Stimulated activated CD4-positive, alpha-beta T cell treated with anti-CD3 and anti-CD28 coated beads, Interleukin-15, amount 100 ng/mL, for 1 hour (primary cell): ENCODE data around the gene MATCAP1.

Source experiments
- DNase-seq, 2 donors: peaks; one replicate each; pipeline ENCODE4 v3.0.0-alpha.2; 2020; ENCODE audit warnings: low read depth in 1 of 2, low spot score in 1 of 2

The MATCAP1 gene

DNA sequence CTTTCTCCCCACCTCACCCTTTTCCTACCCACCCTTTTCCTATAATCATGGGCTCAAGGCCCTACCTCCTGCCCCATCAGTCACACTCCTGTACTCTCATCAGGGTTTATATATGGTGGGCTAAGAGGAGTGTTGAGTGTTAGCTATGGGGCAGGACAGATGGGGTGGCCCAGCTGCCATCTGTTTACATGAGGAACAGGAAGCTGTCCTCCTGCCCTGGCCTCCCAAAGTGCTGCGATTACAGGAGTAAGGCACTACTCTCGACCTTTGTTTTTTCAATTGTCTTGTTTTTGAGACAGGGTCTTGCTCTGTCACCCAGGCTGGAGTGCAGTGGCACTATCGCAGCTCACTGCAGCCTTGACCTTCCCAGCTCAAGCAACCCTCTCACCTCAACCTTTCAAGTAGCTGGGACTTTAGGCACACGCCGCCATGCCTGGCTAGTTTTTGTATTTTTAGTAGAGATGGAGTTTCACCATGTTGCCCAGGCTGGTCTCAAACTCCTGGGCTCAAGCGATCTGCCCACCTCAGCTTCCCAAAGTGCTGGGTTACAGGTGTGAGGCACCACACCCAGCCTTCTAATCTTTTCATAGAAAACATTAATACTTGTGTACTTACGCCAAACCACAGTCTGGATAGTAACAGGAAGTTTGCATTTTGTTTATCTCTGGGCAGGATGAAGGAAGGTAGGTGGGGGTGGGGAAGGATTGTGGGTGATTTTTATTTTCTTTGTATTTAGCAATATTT is 25.7 kb downstream of the MATCAP1 start:
- DNase-seq, result no peak

DNA sequence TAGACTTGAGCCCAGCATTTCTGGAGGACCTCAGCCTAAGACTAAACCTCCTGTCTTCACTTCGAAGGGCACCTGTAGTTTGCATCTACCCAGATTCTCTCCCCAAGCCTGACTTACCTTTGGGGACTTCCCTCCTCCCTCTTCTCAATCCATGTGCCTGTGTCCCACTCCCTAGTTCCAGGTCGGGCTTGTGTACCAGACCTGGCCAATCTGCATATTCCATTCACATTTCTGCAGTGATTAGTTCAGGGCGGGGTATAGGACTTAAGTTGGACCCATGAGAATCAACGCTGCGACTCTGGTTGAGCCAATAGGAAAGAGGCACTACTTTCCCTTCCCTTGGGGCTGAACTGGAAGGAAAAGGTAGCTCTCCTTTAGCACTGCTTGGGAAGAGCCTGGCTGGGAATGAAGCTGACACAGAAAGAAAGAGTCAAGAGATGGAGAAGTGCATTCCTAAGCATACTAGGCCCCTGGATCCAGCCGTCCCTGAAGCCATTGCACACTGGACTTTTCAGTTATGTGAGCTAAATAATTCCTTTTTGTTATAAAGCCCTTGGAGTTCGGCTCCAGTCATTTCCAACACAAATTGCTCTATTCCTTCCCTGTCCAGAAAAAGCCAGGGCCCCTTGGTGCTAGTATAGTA is 26.5 kb downstream of the MATCAP1 start:
- no peak for DNase-seq

DNA sequence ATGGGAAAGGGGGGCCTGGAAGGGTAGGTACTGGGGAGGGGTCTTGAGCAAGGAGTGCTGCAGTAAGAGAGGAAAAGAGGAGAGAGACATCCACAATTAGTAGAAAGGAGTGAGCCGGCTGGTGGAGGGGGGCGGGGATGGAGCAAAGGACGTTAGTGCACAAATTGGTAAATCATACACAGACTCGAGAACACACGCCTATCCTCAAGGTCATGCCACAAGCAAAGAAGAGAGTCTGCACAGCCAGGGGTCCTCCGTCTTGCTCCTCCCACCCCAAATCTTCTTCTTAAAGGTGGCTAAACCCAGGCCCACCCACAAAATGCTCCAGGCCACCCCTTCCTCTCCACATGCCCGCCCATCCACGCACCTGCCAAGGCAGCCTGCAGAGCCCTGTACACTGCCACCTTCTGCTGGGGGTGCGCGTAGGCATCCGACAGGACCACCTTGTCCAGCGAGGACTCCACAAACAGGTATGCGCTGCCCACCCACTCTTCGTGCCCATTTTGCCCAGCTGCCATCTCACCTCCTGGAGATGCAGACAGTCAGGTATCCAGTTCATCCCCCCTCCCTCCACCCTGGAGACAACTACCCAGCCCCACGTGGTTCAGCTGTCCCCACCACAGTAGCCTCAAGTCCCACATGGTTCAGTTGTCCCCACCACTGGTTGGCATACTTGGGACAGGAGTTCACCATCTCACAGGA is 27.5 kb downstream of the MATCAP1 start:
- no peak for DNase-seq

DNA sequence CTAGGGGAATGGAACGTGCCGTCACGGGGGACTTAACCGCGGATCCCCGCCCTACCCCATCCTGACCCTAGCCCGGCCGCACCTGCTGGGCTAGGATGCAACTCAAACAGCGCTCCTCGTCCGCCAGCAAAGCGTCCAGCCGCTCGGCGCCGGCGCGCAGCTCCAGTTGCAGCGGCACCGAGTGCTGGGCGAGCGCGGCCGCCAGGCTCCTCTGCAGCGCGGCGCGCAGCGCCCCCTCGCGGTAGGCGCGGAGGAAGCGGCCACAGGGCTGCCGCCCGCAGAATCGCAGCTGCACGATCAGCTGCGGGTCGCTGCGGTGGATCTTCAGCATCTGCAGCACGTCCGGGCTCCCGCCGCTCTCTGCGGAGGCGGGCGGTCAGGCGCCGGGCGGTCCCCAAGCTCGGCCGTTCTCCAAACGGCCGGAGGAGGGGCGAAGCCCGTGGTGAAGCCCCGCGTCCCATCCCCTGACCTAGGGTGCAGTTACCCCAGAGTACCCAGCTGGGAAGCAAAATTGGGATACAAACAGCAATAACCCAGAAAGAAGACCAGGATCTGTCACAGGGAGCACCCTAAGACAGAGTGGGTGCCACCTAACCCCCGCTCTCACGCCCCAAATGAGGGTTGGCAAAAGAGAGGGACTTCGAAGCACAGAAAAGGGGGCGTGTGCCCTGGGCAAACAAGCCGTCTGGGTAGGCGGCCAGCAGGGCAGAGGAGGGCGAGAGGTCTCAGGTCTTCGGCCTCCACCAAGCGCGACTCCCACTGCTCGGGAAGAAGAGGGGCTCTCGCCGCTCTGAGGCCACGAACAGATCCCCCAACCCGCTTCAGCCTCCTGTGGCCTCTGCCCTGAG is 28.2 kb downstream of the MATCAP1 start:
- peak; percentile 67 to 75 for DNase-seq

DNA sequence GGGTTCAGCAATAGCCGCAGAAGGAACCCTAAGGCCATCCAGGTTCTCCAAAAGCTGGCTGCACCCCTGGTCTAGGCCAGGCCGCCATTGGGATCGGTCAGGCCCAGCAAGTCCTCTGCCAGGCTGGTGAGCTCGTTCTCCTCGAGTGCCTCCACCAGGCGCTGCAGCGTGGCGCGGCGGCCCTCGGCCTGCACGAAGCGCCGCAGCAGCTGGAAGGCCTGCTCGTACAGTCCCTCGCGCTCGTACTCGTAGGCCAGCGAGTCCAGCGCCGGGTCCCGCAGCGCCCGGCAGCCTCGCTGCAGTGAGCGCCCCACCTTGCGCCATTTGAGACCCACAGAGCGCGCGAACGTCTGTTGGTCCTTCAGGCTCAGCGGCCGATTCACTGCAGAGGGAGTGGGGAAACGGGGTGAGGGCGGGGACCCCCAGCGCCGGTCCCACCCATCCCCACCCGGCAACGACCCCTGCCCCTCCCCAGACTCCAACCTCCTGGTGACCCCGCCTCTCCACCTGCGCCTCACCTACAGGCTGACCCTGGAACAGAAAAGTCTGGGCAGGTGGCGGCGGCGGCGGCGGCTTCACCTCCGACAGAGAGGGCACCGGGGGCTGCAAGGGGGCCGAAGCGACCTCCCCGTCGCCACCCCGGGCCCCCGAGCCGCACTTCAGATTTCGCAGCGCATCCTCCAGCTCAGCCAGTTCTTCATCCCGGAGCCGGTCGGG is 29.0 kb downstream of the MATCAP1 start:
- DNase-seq, result no peak

DNA sequence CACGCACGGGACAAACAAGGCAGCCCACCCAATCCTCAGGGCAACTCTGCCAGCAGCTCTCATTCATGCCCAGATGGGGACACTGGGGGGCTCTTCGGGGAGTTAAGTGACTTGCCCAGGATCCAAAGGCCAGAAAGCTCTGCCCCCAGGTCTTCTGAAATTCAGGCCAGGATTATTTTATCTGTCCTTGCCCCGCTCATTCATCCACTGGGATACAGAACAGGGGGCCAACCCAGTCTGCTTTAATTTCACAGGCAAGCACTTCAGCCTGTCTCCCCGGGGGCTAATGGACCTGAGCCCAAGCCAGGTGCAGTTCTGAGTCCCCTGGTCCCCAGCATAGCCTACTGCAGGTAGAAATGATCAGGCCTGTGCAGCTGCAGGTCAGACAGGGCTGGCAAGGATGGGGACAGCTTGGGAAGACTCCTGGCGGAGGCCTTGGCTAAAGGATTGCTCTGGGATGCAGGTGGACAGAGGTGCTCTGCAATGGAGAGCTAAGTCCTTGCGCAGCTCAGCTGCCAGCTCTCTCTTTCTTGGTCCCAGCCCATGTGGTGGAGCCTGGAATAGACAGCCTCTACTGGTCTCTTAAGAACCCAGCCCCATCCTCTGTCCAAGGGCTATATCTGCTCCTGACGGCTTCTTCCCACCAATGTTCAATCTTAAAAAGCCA is 32.2 kb downstream of the MATCAP1 start:
- no peak for DNase-seq

DNA sequence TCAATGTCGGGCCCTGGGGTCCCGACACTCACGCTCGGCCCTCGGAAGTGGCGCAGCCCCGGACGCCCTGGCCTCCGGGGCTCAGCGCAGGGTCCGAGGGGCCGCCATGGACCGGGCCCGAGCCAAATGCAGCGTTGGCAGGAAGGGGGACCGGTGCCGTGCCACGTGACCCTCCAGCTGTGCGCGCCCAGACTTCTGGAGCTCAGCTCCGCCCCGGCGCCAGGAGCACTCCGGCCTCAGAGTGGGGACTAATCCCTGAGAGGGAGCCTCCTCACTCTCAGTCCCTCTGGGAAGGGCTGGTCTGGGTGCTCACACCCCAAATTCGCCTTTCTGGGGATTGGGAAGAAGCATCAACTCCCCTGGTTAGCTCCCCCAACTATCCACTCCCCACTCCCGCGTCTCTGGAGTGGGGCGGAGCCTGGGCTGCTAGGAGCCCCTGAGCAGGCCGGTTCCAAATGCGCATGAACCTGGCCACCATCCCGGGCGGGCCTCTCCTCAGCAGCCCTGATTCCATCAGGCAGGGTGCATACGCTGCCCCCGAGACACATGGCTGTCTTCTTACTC is 32.8 kb downstream of the MATCAP1 start, which contains the start of gene B3GNT9:
Gene B3GNT9, minus strand, starts transcription at position 166 of the 564 bp plus-strand sequence. CDS start 513 bp downstream, outside the sequence.
- no peak for DNase-seq

DNA sequence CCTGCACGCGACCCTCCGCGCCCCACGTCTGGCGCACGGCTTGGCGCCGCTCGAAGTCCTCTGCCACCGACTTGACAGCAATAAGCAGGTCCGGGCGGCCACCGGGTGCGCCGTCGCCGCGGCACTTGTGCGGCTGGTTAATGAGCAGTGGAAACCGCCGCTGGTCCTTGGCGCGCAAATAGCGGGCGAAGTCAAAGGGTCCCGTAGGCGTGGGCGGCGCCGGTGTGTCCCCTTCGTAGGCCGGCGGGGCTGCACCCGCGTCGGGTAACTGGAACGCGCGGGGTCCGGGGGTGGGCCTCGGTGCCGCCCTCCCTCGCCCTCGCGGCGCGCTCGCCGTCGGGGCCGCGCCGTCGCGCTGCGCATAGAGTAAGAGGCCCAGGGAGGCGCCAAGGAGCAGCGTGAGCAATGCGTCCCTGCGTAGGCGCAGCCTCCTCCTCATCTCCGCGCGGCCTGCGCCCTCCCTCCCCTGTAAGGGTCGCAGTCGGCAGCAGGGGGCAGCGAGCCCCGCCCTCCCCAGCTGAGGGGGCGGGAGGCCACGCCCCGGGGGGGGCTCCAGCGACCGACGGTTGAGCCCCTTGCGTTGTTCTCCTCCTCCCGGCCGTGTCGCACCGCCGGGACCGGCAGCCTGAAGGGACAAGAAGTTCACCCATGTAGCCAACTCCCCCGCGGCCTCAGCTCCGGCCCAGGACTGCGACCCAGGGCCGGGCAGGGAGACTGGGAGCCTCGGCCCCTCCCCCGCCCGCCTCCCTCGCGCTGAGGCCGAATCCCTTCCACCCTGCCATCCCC is 33.5 kb downstream of the MATCAP1 start:
- DNase-seq, result peak in 1 of 2 donors; percentile 28

DNA sequence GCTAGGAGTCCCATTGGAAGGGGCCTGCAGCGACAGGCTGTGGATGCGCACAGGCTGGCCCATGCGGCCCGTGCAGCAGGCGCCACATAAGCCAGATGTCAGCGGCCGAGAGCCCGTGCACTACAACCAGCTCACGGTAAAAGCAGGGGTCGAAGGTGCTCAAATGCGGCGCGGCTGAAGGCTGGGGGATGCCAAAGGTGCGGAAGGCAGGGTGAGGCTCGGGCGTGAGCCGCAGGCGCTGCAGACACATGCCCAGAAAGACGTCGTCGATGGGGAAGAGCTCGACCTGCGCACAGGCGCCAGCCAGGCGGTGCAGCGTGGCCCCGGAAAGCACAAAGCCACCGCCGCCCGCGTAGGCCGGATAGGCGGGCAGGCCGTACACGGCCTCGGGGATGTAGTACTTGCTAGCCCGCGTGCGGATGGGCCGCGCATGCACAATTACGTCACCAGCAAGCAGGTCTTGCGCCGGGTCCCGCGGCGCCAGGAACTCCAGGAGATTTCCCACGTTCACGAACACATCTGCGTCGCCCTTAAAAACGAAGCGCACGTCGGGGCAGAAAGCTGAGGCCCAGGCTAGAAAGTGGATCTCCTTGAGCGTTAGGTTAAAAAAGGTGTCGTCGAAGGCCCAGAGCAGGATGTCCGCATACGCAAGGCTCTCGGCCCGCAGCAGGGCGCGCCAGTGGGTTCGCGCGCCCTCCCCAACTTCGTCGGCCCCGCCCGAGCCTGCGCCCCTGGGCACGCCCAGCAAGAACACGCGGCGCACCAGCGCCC is 34.3 kb downstream of the MATCAP1 start:
- no peak for DNase-seq

DNA sequence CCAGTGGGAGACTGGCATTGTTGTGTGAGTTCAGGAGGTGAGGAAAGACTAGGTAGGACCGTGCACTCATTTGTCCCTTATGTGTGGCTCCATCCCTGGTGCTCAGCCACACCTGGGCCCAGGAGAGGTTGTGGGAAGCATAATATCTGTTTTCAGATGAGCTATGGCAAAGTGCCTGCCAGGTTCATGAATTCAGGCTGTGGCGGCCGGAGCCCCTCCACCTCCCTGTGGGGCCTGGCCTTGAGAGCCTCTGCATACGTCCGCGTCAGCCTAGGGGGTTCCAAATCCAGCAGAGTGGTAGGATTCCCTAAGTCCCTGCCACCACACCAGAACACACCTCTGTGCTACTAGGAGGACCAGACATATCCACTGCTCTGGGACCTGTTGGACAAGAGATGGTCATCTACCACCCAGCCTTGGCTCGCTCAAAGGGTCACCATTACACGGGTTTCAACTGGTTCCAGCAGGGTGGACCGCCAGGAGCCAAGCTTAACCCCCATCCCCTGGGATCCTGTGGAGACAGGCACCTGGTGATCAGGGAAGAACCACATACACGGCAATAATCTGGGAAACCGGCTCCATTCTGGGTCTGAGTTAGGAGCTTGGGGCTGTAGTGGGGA is 35.0 kb downstream of the MATCAP1 start:
- DNase-seq, result no peak

DNA sequence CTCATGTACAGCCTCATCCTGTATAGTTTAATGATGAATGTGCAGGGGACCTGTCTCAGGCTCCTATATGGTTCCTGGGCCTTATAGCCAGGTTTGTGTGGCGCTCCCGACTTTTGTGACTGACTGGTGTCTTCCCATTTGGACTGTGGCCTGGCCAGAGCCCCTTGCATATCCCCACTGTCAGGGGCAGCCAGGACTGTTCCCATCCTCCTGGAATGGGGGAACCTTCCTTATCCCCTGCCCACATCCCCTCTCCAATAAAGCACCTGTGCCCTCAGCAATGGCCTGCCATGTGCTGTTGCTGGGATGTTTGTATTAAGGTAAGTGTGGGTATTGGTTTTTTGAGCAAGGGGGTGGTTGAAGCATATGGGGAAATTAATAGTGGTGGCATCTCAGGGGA is 35.5 kb downstream of the MATCAP1 start:
- no peak for DNase-seq

DNA sequence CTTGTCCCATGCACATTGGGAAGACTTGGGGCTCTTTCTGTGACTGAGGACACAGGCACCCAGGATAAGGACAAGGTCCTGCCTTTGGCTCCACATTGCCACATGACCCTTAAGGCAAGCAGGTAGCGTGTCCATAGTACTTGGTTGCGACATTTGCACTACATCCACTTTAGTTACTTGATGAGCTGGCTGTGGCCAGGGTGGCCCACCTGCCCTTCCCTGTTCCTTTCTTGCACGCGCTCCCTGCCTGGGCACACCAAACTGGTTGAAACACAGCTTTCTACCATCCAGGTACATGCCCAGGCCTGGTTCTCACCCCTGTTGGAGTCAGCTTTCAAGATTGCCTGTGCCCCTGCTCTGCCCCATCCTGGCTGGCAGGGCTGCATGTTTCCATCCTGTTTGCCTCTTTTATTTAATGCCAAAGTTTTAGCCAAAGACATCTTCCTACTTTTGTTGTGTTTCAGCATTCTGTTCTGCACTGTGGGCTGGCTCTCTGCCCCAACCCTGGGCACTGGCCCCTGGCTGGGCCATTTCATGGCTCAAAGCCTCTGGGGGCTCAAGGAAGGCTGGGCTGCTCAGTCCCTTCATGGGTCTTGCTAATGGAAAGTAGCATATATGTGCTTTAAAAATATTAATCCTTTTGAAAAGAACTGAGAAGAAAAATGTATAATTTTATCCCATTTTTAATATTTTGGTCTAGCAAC is 36.2 kb downstream of the MATCAP1 start:
- no peak for DNase-seq

DNA sequence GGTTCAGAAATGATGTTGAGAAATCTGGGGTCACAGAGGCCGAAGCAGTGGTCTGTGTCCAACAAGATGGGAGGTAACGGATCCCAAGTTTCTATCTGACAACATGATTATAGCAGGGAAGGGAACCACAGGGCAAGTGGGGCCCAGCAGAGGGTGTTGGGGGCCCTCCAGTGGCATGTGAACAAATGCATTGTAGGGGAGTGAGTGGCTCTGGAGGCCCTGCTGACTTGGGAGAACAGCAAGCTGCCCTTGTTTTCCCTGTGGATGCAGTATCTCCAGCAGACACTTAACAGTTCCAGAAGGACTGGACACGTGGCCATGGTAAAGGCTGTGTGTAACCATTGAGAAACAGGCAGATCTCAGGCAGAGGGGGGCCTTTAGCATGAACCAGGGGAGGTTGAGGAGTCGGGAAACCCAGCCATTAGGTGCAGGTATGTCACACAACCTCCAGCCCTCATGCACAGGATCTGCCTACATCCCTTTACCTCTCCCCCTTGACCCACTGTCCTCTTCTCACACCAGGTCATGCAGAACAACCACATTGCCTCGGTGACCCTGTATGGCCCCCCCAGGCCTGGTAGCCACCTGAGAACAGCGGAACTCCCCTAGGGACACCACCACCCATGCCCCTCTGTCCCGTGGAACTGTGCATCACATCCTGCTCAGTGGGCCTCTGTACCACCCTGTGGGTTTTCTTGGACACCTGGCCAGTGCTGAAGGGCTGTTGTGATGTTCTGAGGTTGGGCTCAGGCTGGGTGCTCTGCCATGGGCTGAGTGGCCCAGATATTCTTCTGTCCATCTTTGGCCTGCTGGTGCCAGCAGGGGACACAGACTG is 37.0 kb downstream of the MATCAP1 start:
- DNase-seq, result no peak

DNA sequence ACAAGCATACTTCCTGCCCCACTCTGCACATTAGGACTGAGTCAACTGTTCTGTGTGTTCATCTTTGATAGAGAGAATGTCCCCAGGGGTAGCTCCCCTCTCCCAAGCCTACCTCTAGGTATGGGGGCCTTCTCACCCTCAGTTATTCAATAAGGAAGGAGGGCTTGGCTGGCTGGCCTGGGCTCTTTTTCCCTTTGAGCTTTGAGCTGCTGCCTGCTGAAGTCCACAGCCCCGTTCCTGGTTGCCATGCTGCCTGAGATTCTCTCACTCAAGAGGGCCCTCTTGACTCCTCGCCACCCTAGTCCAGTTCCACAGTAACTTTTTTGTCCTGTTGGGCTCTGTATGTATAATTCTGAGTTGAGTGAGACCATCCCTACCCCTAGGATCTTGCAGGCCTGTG is 38.0 kb downstream of the MATCAP1 start:
- DNase-seq, result no peak

DNA sequence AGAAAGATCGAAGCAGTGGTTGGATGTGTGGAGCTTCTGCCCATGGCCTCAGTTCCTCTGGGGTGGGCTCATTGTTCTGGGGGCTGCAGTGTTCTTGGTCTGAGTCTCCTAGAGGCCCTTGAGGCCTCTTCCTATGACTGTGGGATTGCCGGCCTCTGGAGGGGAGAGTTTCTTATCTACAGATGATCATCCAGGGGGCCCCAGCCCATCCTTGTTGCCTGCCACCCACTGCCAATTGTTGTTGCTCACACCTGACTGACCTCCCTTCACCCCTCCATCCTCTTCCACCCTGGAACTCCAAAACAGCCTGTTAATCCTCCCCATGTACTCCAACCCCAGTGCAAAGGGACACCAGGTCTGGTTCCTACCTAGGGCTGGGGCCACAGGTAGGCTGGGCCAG is 38.8 kb downstream of the MATCAP1 start:
- DNase-seq, result no peak

DNA sequence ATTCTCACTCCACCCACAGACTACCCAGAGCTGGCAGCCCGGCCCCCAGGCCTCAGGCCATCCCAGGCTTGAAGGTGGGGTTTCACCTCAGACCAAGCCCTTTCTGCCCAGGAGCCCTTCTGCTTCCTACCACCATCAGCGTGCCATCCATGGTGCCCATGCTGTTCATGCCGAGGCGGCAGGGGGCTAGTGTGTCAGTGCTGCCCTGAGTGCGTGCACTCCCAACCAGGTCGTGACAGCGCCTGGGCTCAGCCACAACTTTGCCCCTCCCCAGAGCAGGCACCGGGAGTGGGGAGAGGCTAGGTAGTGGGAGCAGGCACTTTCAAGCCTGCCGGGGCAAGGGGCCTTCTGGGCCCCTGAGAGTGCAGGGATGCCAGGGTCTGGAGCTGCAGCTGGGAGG is 41.4 kb downstream of the MATCAP1 start:
- DNase-seq, result no peak
